Suprapubic skin (tissue), 4 donors: ENCODE data around the gene MACC1. TPM values are rescaled to one million over a fixed set of nuclear protein-coding genes. Genes with fewer than 3 reads are reported as not detected.
"Not testable (repeated sequence)": the region's sequence is repeated elsewhere in the genome, so short reads cannot be mapped to it uniquely, and the experiment has no call there.

Source experiments
- DNase-seq, 2 donors: peaks; one replicate each; pipeline ENCODE4 v3.0.0-alpha.2; 2019; ENCODE audit warnings: low spot score in 2 of 2
- H3K27ac ChIP-seq: fragments of 200-600 bp; sonication (generic); one replicate; pipeline ENCODE4 v1.5.1; 2019
- H3K27me3 ChIP-seq: fragments of 200-600 bp; sonication (generic); one replicate; pipeline ENCODE4 v1.5.1; 2019
- H3K36me3 ChIP-seq: fragments of 200-600 bp; sonication (generic); one replicate; pipeline ENCODE4 v1.5.1; 2019
- H3K4me1 ChIP-seq: fragments of 200-600 bp; sonication (generic); one replicate; pipeline ENCODE4 v1.5.1; 2019
- H3K4me3 ChIP-seq: fragments of 200-600 bp; sonication (generic); one replicate; pipeline ENCODE4 v1.5.1; 2019; ENCODE audit warnings: mild to moderate bottlenecking
- H3K9me3 ChIP-seq: fragments of 200-600 bp; sonication (generic); one replicate; pipeline ENCODE4 v1.5.1; 2019
- CTCF ChIP-seq, 2 donors: fragments of 200-600 bp in 1 of 2; fragments of 450-650 bp in 1 of 2; sonication (generic) in 1 of 2; IDR thresholded peaks; one replicate each; pipeline ENCODE4 v1.5.1; 2016 to 2019; ENCODE audit warnings: antibody characterized with exemption in 2 of 2, mild to moderate bottlenecking in 1 of 2, moderate library complexity in 1 of 2
- EP300 ChIP-seq: sonication (generic); formaldehyde crosslinking; IDR thresholded peaks from one replicate; pipeline ENCODE4 v1.6.1; 2017; ENCODE audit warnings: antibody characterized with exemption
- POLR2A ChIP-seq, 2 donors: fragments of 450-650 bp; IDR thresholded peaks; one replicate each; pipeline ENCODE4 v1.6.1; 2017; ENCODE audit warnings: antibody characterized with exemption in 2 of 2, mild to moderate bottlenecking in 2 of 2, moderate library complexity in 2 of 2
- POLR2AphosphoS5 ChIP-seq, 3 donors: sonication (generic); formaldehyde crosslinking; IDR thresholded peaks; one replicate each; pipeline ENCODE4 v1.6.1; 2017; ENCODE audit warnings: antibody characterized with exemption in 3 of 3
- WGBS: methylation state at CpG from one replicate; pipeline ENCODE4 v1.1.5; 2018; 5-methylcytosine and 5-hydroxymethylcytosine counted together
- total RNA-seq, 4 donors: library from RNA; depleted of rRNA; stranded (reverse); fragments of >200 nt; gene quantifications; one replicate each; pipeline ENCODE4 v1.1.0, GENCODE V29; 2016

The MACC1 gene
- total RNA-seq, 4 donors from 2014 or later: 8.6 to 13.0 (median 11.5) TPM

GRCh38 chr7:20208651-20209307 is 8.4 kb downstream of the MACC1 start:
- H3K27ac ChIP-seq: no peak overlapping the region
- 89% methylated on average over 6 of the region's 6 CpGs for WGBS
- no peaks in the 10 kb centered on the region for H3K27me3 ChIP-seq
- TF ChIP-seq POLR2A (IDR thresholded peaks at IDR 0.05) (no peak), CTCF (IDR thresholded peaks at IDR 0.05) (no peak), POLR2AphosphoS5 (IDR thresholded peaks at IDR 0.05) (no peak), EP300 (no peak)
- H3K9me3 ChIP-seq: no peaks in the 10 kb centered on the region
- DNase-seq: no peak
- no peak overlapping the region for H3K4me3 ChIP-seq
- H3K36me3 ChIP-seq: no peaks in the 10 kb centered on the region
- H3K4me1 ChIP-seq: no peaks in the 10 kb centered on the region

DNA sequence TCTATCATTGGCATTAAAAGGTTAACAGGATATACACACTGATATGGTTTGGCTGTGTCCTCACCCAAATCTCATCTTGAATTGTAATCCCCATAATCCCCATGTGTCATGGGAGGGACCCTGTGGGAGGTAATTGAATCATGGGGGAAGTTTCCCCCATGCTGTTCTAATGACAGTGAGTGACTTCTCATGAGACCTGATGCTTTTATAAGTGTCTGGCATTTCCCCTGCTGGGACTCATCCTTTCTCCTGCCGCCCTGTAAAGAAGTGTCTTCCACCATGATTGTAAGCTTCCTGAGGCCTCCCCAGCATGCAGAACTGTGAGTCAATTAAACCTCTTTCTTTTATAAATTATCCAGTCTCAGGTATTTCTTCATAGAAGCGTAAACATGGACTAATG is 9.4 kb downstream of the MACC1 start:
- H3K36me3 ChIP-seq, H3K4me1 ChIP-seq, H3K27me3 ChIP-seq, H3K27ac ChIP-seq, H3K4me3 ChIP-seq, H3K9me3 ChIP-seq, DNase-seq: not testable (repeated sequence)
- 100% methylated on average over 2 of the region's 2 CpGs for WGBS

GRCh38 chr7:20206104-20206896 is 10.9 kb downstream of the MACC1 start:
- H3K27ac ChIP-seq: peak overlapping the region; percentile 34
- H3K27me3 ChIP-seq: no peaks in the 10 kb centered on the region
- no peak overlapping the region for H3K4me3 ChIP-seq
- no peaks in the 10 kb centered on the region for H3K36me3 ChIP-seq
- H3K4me1 ChIP-seq: no peaks in the 10 kb centered on the region
- no peaks in the 10 kb centered on the region for H3K9me3 ChIP-seq
- DNase-seq: no peak
- WGBS: 64% methylated on average over 2 of the region's 2 CpGs
- TF ChIP-seq EP300 (no peak), POLR2AphosphoS5 (IDR thresholded peaks at IDR 0.05) (no peak), POLR2A (IDR thresholded peaks at IDR 0.05) (no peak), CTCF (IDR thresholded peaks at IDR 0.05) (no peak)

DNA sequence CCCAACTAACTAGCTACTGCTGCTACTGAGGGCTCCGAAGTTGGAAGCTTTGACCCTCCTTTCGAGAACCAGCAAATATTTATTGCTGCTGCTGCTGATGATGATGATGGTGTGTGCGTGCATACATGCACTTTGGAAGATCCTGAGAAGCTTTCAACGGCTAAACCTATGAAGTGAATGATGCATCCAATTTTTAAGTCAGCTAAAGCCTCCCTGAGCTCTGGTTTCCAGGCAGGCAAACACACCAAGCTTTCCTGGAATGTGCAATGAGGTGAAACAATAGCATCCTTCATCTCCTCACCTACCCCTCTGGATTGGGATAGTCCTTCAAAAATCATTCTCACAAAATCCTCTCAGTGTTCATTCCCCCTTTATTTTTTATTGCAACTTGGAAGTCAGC is 13.9 kb downstream of the MACC1 start:
- no peaks in the 10 kb centered on the region for H3K27me3 ChIP-seq
- WGBS: 78% methylated on average over 4 of the region's 4 CpGs
- H3K4me1 ChIP-seq: peaks cover 13% of the 10 kb centered on the region
- no peak overlapping the region for H3K4me3 ChIP-seq
- no peak for DNase-seq
- H3K27ac ChIP-seq: no peak overlapping the region
- no peaks in the 10 kb centered on the region for H3K36me3 ChIP-seq
- TF ChIP-seq POLR2AphosphoS5 (IDR thresholded peaks at IDR 0.05) (no peak), EP300 (no peak)
- no peaks in the 10 kb centered on the region for H3K9me3 ChIP-seq

DNA sequence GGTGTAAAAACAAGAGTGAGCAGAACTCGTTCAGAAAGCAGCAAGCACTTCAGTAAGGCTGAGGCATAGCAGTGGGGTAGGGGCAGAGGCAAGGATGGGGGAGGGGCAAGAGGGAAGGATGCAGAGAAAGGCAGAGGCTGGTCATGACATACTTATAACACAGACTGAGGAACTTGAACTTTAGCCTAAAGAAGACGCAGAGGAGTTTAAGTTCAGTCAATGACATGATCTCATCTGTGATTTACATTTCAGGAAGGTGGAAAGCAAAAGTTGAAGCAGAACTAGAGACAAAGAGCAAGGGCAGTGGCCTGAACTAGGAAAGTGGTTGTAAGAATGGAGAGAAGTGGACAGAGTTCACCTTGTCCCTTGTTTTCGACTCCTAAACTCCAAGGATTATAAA is 15.8 kb downstream of the MACC1 start:
- Histone ChIP-seq H3K27ac (no peak overlapping the region), H3K9me3 (no peaks in the 10 kb centered on the region), H3K4me3 (no peak overlapping the region), H3K36me3 (no peaks in the 10 kb centered on the region), H3K4me1 (peaks cover 15% of the 10 kb centered on the region), H3K27me3 (no peaks in the 10 kb centered on the region)
- WGBS: 53% methylated on average over 3 of the region's 3 CpGs
- no peak for TF ChIP-seq POLR2AphosphoS5 (IDR thresholded peaks at IDR 0.05)
- TF ChIP-seq POLR2A (IDR thresholded peaks at IDR 0.05): no peak
- TF ChIP-seq CTCF (IDR thresholded peaks at IDR 0.05): no peak
- no peak for TF ChIP-seq EP300
- no peak for DNase-seq

- Histone ChIP-seq H3K27ac (no peak overlapping the region), H3K4me1 (peaks cover 15% of the 10 kb centered on the region), H3K4me3 (no peak overlapping the region), H3K27me3 (no peaks in the 10 kb centered on the region), H3K36me3 (no peaks in the 10 kb centered on the region), H3K9me3 (no peaks in the 10 kb centered on the region)
- DNase-seq: no peak
- no peak for TF ChIP-seq CTCF (IDR thresholded peaks at IDR 0.05)
- no peak for TF ChIP-seq EP300
- no peak for TF ChIP-seq POLR2A (IDR thresholded peaks at IDR 0.05)
- no peak for TF ChIP-seq POLR2AphosphoS5 (IDR thresholded peaks at IDR 0.05)
These were observed 16.2 kb downstream of the MACC1 start for GRCh38 chr7:20200971-20201370.
